ENCODE results near the gene COG2.

- TF ChIP-seq CTCF (conservative IDR thresholded peaks at IDR 0.05; ENCODE audit: low read depth, low read length) (no peak), EZH2phosphoT487 (IDR thresholded peaks at IDR 0.05; ENCODE audit: borderline replicate concordance, low read length) (no peak)
Observed at GRCh38 chr1:230658691-230659090, 16.4 kb downstream of the COG2 start.
